Liver (tissue), 9 donors: ENCODE data around the gene YTHDF1. TPM values are rescaled to one million over a fixed set of nuclear protein-coding genes. Genes with fewer than 3 reads are reported as not detected.

Experiments used
- DNase-seq: peaks from one replicate; pipeline ENCODE4 v3.0.0-alpha.2; 2017; ENCODE audit warnings: low spot score
- H3K27ac ChIP-seq, 2 donors: one replicate each; pipeline ENCODE4 v1.7.0; 2013; ENCODE audit warnings: inconsistent platforms in 2 of 2, low read length in 2 of 2, control low read depth in 1 of 2, low read depth in 1 of 2, mild to moderate bottlenecking in 1 of 2
- H3K27me3 ChIP-seq, 4 donors: one replicate each; pipeline versions ENCODE4 v1.6.1 to v1.7.0; 2013; ENCODE audit warnings: low read length in 3 of 4, inconsistent platforms in 1 of 4, mild to moderate bottlenecking in 1 of 4, moderate library complexity in 1 of 4; ENCODE audit not compliant: control insufficient read depth in 4 of 4, insufficient read depth in 4 of 4
- H3K36me3 ChIP-seq, 4 donors: one replicate each; pipeline versions ENCODE4 v1.6.1 to v1.7.0; 2013; ENCODE audit warnings: low read length in 3 of 4, mild to moderate bottlenecking in 3 of 4, low read depth in 1 of 4, moderate library complexity in 1 of 4; ENCODE audit not compliant: control insufficient read depth in 4 of 4, insufficient read depth in 3 of 4
- H3K4me1 ChIP-seq, 4 donors: one replicate each; pipeline versions ENCODE4 v1.6.1 to v1.7.0; 2013; ENCODE audit warnings: low read length in 3 of 4, mild to moderate bottlenecking in 3 of 4, moderate library complexity in 1 of 4; ENCODE audit not compliant: control insufficient read depth in 4 of 4, insufficient read depth in 4 of 4
- H3K4me3 ChIP-seq, 3 donors: one replicate each; pipeline versions ENCODE4 v1.6.1 to v1.7.0; 2013; ENCODE audit warnings: low read length in 3 of 3, control low read depth in 1 of 3, low read depth in 1 of 3, mild to moderate bottlenecking in 1 of 3
- H3K9ac ChIP-seq, 2 donors: one replicate each; pipeline ENCODE4 v1.7.0; 2013; ENCODE audit warnings: low read length in 2 of 2, mild to moderate bottlenecking in 2 of 2, moderate library complexity in 2 of 2, control low read depth in 1 of 2, low read depth in 1 of 2
- H3K9me3 ChIP-seq, 4 donors: one replicate each; pipeline versions ENCODE4 v1.6.1 to v1.7.0; 2013; ENCODE audit warnings: low read length in 3 of 4; ENCODE audit not compliant: control insufficient read depth in 4 of 4
- ATF3 ChIP-seq: IDR thresholded peaks from 2 replicates; pipeline ENCODE4 v1.6.1; 2016; ENCODE audit warnings: antibody characterized with exemption
- CTCF ChIP-seq: fragments of 150-350 bp; IDR thresholded peaks from 2 replicates; pipeline ENCODE4 v1.5.1; 2017; ENCODE audit warnings: improper control_type of control experiment, low read depth, low read length; ENCODE audit not compliant: missing input control
- EGR1 ChIP-seq, 2 donors: IDR thresholded peaks; 2 replicates each; pipeline ENCODE4 v1.6.1; 2016 to 2018; ENCODE audit warnings: antibody characterized with exemption in 2 of 2, low read depth in 2 of 2
- FOXA1 ChIP-seq: IDR thresholded peaks from 2 replicates; pipeline ENCODE4 v1.6.1; 2016; ENCODE audit warnings: antibody characterized with exemption
- FOXA2 ChIP-seq: IDR thresholded peaks from 2 replicates; pipeline ENCODE4 v1.6.1; 2016; ENCODE audit warnings: antibody characterized with exemption
- GABPA ChIP-seq, 2 donors: IDR thresholded peaks in 1 of 2; conservative IDR thresholded peaks in 1 of 2; 2 replicates each; pipeline ENCODE4 v1.6.1; 2016; ENCODE audit warnings: antibody characterized with exemption in 2 of 2, mild to moderate bottlenecking in 1 of 2, moderate library complexity in 1 of 2
- HNF4A ChIP-seq, 2 donors: conservative IDR thresholded peaks; 2 replicates each; pipeline ENCODE4 v1.6.1; 2016; ENCODE audit warnings: antibody characterized with exemption in 2 of 2, mild to moderate bottlenecking in 2 of 2
- HNF4G ChIP-seq: IDR thresholded peaks from 2 replicates; pipeline ENCODE4 v1.6.1; 2016; ENCODE audit warnings: antibody characterized with exemption
- JUND ChIP-seq, 2 donors: IDR thresholded peaks; 2 replicates each; pipeline ENCODE4 v1.6.1; 2016; ENCODE audit warnings: antibody characterized with exemption in 2 of 2
- MAX ChIP-seq: IDR thresholded peaks from 2 replicates; pipeline ENCODE4 v1.6.1; 2016; ENCODE audit warnings: antibody characterized with exemption
- NR2F2 ChIP-seq: IDR thresholded peaks from 2 replicates; pipeline ENCODE4 v1.6.1; 2016; ENCODE audit warnings: antibody characterized with exemption
- RAD21 ChIP-seq, 2 donors: IDR thresholded peaks; 2 replicates each; pipeline ENCODE4 v1.6.1; 2016; ENCODE audit warnings: antibody characterized with exemption in 2 of 2, mild to moderate bottlenecking in 2 of 2
- REST ChIP-seq: IDR thresholded peaks from 2 replicates; pipeline ENCODE4 v1.6.1; 2016; ENCODE audit warnings: antibody characterized with exemption, mild to moderate bottlenecking
- RXRA ChIP-seq, 2 donors: IDR thresholded peaks; 2 replicates each; pipeline ENCODE4 v1.6.1; 2017 to 2018; ENCODE audit warnings: antibody characterized with exemption in 2 of 2, mild to moderate bottlenecking in 1 of 2
- SP1 ChIP-seq: IDR thresholded peaks from 2 replicates; pipeline ENCODE4 v1.6.1; 2018; ENCODE audit warnings: antibody characterized with exemption, mild to moderate bottlenecking
- TAF1 ChIP-seq: conservative IDR thresholded peaks from 2 replicates; pipeline ENCODE4 v1.6.1; 2016; ENCODE audit warnings: antibody characterized with exemption, mild to moderate bottlenecking
- YY1 ChIP-seq: IDR thresholded peaks from 2 replicates; pipeline ENCODE4 v1.6.1; 2016; ENCODE audit warnings: antibody characterized with exemption, mild to moderate bottlenecking
- ZBTB33 ChIP-seq: IDR thresholded peaks from 2 replicates; pipeline ENCODE4 v1.6.1; 2016; ENCODE audit warnings: antibody characterized with exemption
- WGBS: extraction: QIAGEN DNeasy Blood & Tissue Kit; methylation state at CpG from one replicate; pipeline ENCODE4 v1.1.7; 2013; 5-methylcytosine and 5-hydroxymethylcytosine counted together
- polyA plus RNA-seq, 2 donors: library from polyadenylated mRNA; stranded (reverse) in 1 of 2; unstranded in 1 of 2; fragments of 200-250 nt in 1 of 2; fragments of >200 nt in 1 of 2; fragmentation: Nextera tagmentation in 1 of 2; extraction: Ambion mirVana in 1 of 2; gene quantifications; one replicate each; pipeline versions ENCODE4 v1.2.1 to v1.2.3, GENCODE V29; 2013 to 2015
- total RNA-seq, 2 donors: library from RNA; depleted of rRNA; stranded (reverse); fragments of >200 nt; gene quantifications; one replicate each; pipeline ENCODE4 v1.2.3, GENCODE V29; 2014
- donor health status: healthy.
- donor health status: healthy.
- donor health status: healthy.
- donor health status: healthy.
- donor health status: healthy.

YTHDF1 gene
- total and polyA plus RNA-seq, 4 donors, result 6.8 to 19.5 (median 14.9) TPM

GRCh38 chr20:63150911-63151531 is 64.9 kb downstream of the YTHDF1 start:
- Histone ChIP-seq H3K4me3 (no peak overlapping the region), H3K27ac (no peak overlapping the region), H3K9me3 (peaks cover 1 to 16% (median 8%) of the 10 kb centered on the region in 4 donors), H3K36me3 (no peaks in the 10 kb centered on the region), H3K4me1 (no peaks in the 10 kb centered on the region), H3K27me3 (peaks cover 0 to 6% (median 4%) of the 10 kb centered on the region in 4 donors), H3K9ac (no peak overlapping the region)
- 74% methylated on average over 23 of the region's 23 CpGs for WGBS
- TF ChIP-seq RAD21 (IDR thresholded peaks at IDR 0.05), result no peak
- TF ChIP-seq SP1, result no peak
- no peak for TF ChIP-seq GABPA (IDR thresholded peaks at IDR 0.05 in 1 of 2, conservative IDR thresholded peaks at IDR 0.05 in 1 of 2)
- no peak for TF ChIP-seq RXRA (IDR thresholded peaks at IDR 0.05)
- no peak for TF ChIP-seq HNF4A (conservative IDR thresholded peaks at IDR 0.05)
- no peak for TF ChIP-seq NR2F2
- TF ChIP-seq JUND (IDR thresholded peaks at IDR 0.05), result no peak
- TF ChIP-seq YY1, result no peak
- TF ChIP-seq FOXA2, result no peak
- TF ChIP-seq MAX, result no peak
- TF ChIP-seq FOXA1, result no peak
- TF ChIP-seq HNF4G, result no peak
- no peak for TF ChIP-seq REST
- TF ChIP-seq EGR1 (IDR thresholded peaks at IDR 0.05; ENCODE audit: low read depth in 2 of 2), result no peak
- TF ChIP-seq ZBTB33, result no peak
- no peak for TF ChIP-seq CTCF
- TF ChIP-seq ATF3, result no peak
- TF ChIP-seq TAF1, result no peak
- no peak for DNase-seq
